ENCODE measurements around the gene RNU5D-1. TPM values are rescaled to one million over a fixed set of nuclear protein-coding genes. Genes with fewer than 3 reads are reported as not detected.
A peak's percentile ranks its signal among the peaks of the same experiment; 100 is the strongest.

RNU5D-1 gene
- total and polyA plus RNA-seq, 2 of the 13 experiments (the other 11 are each of a cell fraction or from before 2014, with no cell fraction given) = 165 TPM; not detected in 1

- no peak for TF ChIP-seq IRX3 (CRISPR knock-in tag; IDR thresholded peaks at IDR 0.05; ENCODE audit: borderline replicate concordance, low read depth)
- TF ChIP-seq CREB3 (CRISPR knock-in tag; IDR thresholded peaks at IDR 0.05) = no peak
- peak; percentile 70 for TF ChIP-seq ZNF639 (CRISPR knock-in tag; conservative IDR thresholded peaks at IDR 0.05)
- 0 out of 2 replicates have a peak, but pooled peaks have one; percentile 28 for TF ChIP-seq RBAK (CRISPR knock-in tag; IDR thresholded peaks at IDR 0.05)
- no peak for TF ChIP-seq ZNF432 (CRISPR knock-in tag; IDR thresholded peaks at IDR 0.05; ENCODE audit: borderline replicate concordance)
- TF ChIP-seq ZNF678 (CRISPR knock-in tag; IDR thresholded peaks at IDR 0.05) = no peak
- TF ChIP-seq SCMH1 (CRISPR knock-in tag; IDR thresholded peaks at IDR 0.05; ENCODE audit: borderline replicate concordance) = no peak
- no peak for TF ChIP-seq THAP8 (CRISPR knock-in tag; IDR thresholded peaks at IDR 0.05; ENCODE audit: borderline replicate concordance)
- TF ChIP-seq MAFG (CRISPR knock-in tag; IDR thresholded peaks at IDR 0.05) = no peak
- TF ChIP-seq NKX3-1 (CRISPR knock-in tag; IDR thresholded peaks at IDR 0.05) = peak; percentile 46; the same call in 1 of the 2 replicates
- TF ChIP-seq RXRB (CRISPR knock-in tag; IDR thresholded peaks at IDR 0.05; ENCODE audit: borderline replicate concordance) = 0 out of 2 replicates have a peak, but pooled peaks have one; percentile 63
Observed at GRCh38 chr1:44721485-44722361, 9.2 kb downstream of the RNU5D-1 start (continued).

Measured in HepG2 (cell line).